Esophagus squamous epithelium (tissue), 5 donors: ENCODE measurements around the gene PIGZ. TPM values are rescaled to one million over a fixed set of nuclear protein-coding genes. Genes with fewer than 3 reads are reported as not detected.
A peak's percentile ranks its signal among the peaks of the same experiment; 100 is the strongest.

Source experiments
- DNase-seq: peaks from one replicate; lab custom pipeline; 2025; lab: John Stamatoyannopoulos, UW
- H3K27ac ChIP-seq, 4 donors: fragments of 200-600 bp; sonication (generic); one replicate each; pipeline ENCODE4 v1.5.1; 2016 to 2019; ENCODE audit warnings: mild to moderate bottlenecking in 1 of 4
- H3K27me3 ChIP-seq, 4 donors: fragments of 200-600 bp; sonication (generic); 1 replicate in 3 of 4; 2 replicates in 1 of 4; pipeline versions ENCODE4 v1.5.1 to v1.6.0; 2017 to 2021; ENCODE audit warnings: antibody characterized with exemption in 1 of 4
- H3K36me3 ChIP-seq, 3 donors: fragments of 200-600 bp; sonication (generic); one replicate each; pipeline ENCODE4 v1.5.1; 2016 to 2019
- H3K4me1 ChIP-seq, 3 donors: fragments of 200-600 bp; sonication (generic); one replicate each; pipeline ENCODE4 v1.5.1; 2017 to 2019
- H3K4me3 ChIP-seq, 4 donors: fragments of 200-600 bp; sonication (generic); 1 replicate in 3 of 4; 2 replicates in 1 of 4; pipeline ENCODE4 v1.5.1; 2016 to 2019; ENCODE audit warnings: mild to moderate bottlenecking in 2 of 4, moderate library complexity in 1 of 4
- H3K9me3 ChIP-seq, 3 donors: fragments of 200-600 bp; sonication (generic); one replicate each; pipeline ENCODE4 v1.5.1; 2016 to 2019
- CTCF ChIP-seq, 6 experiments: fragments of 450-650 bp in 4 of 6; fragments of 200-600 bp in 2 of 6; sonication (generic) in 2 of 6; IDR thresholded peaks; one replicate each; pipeline ENCODE4 v1.5.1; 2016 to 2019; ENCODE audit warnings: antibody characterized with exemption in 6 of 6, mild to moderate bottlenecking in 4 of 6, moderate library complexity in 4 of 6
- POLR2A ChIP-seq, 4 donors: fragments of 450-650 bp; IDR thresholded peaks; one replicate each; pipeline ENCODE4 v1.6.1; 2017; ENCODE audit warnings: antibody characterized with exemption in 4 of 4, mild to moderate bottlenecking in 4 of 4, moderate library complexity in 3 of 4
- WGBS, 2 donors: methylation state at CpG; one replicate each; pipeline ENCODE4 v1.1.5; 2018; 5-methylcytosine and 5-hydroxymethylcytosine counted together
- intact Hi-C: fragments of 100-400 bp; cut with DNase I; formaldehyde crosslinking; loops from one replicate; pipeline ENCODE4 v1.15.0; 2022
- total RNA-seq, 4 donors: library from RNA; depleted of rRNA; stranded (reverse); fragments of >200 nt; gene quantifications; one replicate each; pipeline ENCODE4 v1.1.0, GENCODE V29; 2016
- donor health status: DM: yes; HTN: yes; CAD: no.

The PIGZ gene
- total RNA-seq, 4 donors from 2014 or later, result 3.4 to 8.8 (median 5.4) TPM

- intact Hi-C loops, result loop anchor here (10.0 kb wide), 1 partner anchor 195 kb away; no protein-coding TSS in a partner anchor
- no peak for DNase-seq
Measured at GRCh38 chr3:197000211-197000610, 31.6 kb upstream of the PIGZ start.

GRCh38 chr3:196998966-196999760 is 30.5 kb upstream of the PIGZ start:
- Histone ChIP-seq H3K9me3 (no peaks in the 10 kb centered on the region), H3K27ac (no peak overlapping the region), H3K36me3 (no peaks in the 10 kb centered on the region), H3K27me3 (no peaks in the 10 kb centered on the region), H3K4me1 (peaks cover 0 to 44% (median 16%) of the 10 kb centered on the region in 3 donors), H3K4me3 (no peak overlapping the region)
- TF ChIP-seq CTCF (IDR thresholded peaks at IDR 0.05), result no peak
- no peak for TF ChIP-seq POLR2A (IDR thresholded peaks at IDR 0.05)
- intact Hi-C loops, result no loop called here
- 89 to 92% methylated on average over 17 of the region's 21 CpGs for WGBS, 2 donors
- no peak for DNase-seq

More at GRCh38 chr3:197000211-197000610, 31.6 kb upstream of the PIGZ start:
- WGBS, 2 donors, result 80 to 81% methylated on average over 2 to 4 of the region's 5 CpGs
- peaks cover 0 to 49% (median 17%) of the 10 kb centered on the region in 3 donors for H3K4me1 ChIP-seq
- H3K9me3 ChIP-seq, result no peaks in the 10 kb centered on the region
- TF ChIP-seq CTCF (IDR thresholded peaks at IDR 0.05) (no peak), POLR2A (IDR thresholded peaks at IDR 0.05) (no peak)
- no peaks in the 10 kb centered on the region for H3K36me3 ChIP-seq
- no peak overlapping the region for H3K27ac ChIP-seq
- no peak overlapping the region for H3K4me3 ChIP-seq
- no peaks in the 10 kb centered on the region for H3K27me3 ChIP-seq

GRCh38 chr3:196997311-196997710 is 28.7 kb upstream of the PIGZ start:
- peaks cover 0 to 33% (median 10%) of the 10 kb centered on the region in 3 donors for H3K4me1 ChIP-seq
- 65 to 80% methylated on average over 8 to 10 of the region's 15 CpGs for WGBS, 2 donors
- TF ChIP-seq CTCF (IDR thresholded peaks at IDR 0.05), result no peak
- intact Hi-C loops, result no loop called here
- H3K4me3 ChIP-seq, result no peak overlapping the region
- H3K9me3 ChIP-seq, result no peaks in the 10 kb centered on the region
- no peaks in the 10 kb centered on the region for H3K27me3 ChIP-seq
- H3K36me3 ChIP-seq, result no peaks in the 10 kb centered on the region
- peak overlapping the region; percentile 7 to 72 (median 68) for H3K27ac ChIP-seq
- DNase-seq, result no peak

GRCh38 chr3:196996454-196997265 is 28.0 kb upstream of the PIGZ start:
- Histone ChIP-seq H3K4me1 (peaks cover 0 to 26% (median 7%) of the 10 kb centered on the region in 3 donors), H3K27me3 (no peaks in the 10 kb centered on the region), H3K27ac (peak overlapping the region; percentile 7 to 72 (median 68)), H3K4me3 (no peak overlapping the region), H3K36me3 (no peaks in the 10 kb centered on the region), H3K9me3 (no peaks in the 10 kb centered on the region)
- 47 to 55% methylated on average over 7 to 10 of the region's 17 CpGs for WGBS, 2 donors
- no peak for DNase-seq
- intact Hi-C loops, result no loop called here
- TF ChIP-seq POLR2A (IDR thresholded peaks at IDR 0.05) (no peak), CTCF (IDR thresholded peaks at IDR 0.05) (no peak)
